ENCODE data around the gene CFAP119.

Gene CFAP119

GRCh38 chr16:30774367-30775130, 12.7 kb upstream of the CFAP119 start:
- Mint-ChIP-seq H3K4me1 (ENCODE audit: low read depth) (peaks cover 27% of the 10 kb centered on the region), H3K27ac (no peak overlapping the region), H3K36me3 (ENCODE audit: low read depth) (peaks cover 21% of the 10 kb centered on the region), H3K27me3 (ENCODE audit: low read depth) (no peaks in the 10 kb centered on the region), H3K4me3 (peak overlapping the region; percentile 89), H3K9me3 (no peaks in the 10 kb centered on the region)

- H3K36me3 Mint-ChIP-seq (ENCODE audit: low read depth) = peaks cover 24% of the 10 kb centered on the region
- peaks cover 27% of the 10 kb centered on the region for H3K4me1 Mint-ChIP-seq (ENCODE audit: low read depth)
- H3K9me3 Mint-ChIP-seq = no peaks in the 10 kb centered on the region
- H3K27ac Mint-ChIP-seq = no peak overlapping the region
- no peaks in the 10 kb centered on the region for H3K27me3 Mint-ChIP-seq (ENCODE audit: low read depth)
- H3K4me3 Mint-ChIP-seq = no peak overlapping the region
Observed at GRCh38 chr16:30773826-30774225, 12.0 kb upstream of the CFAP119 start.

DNA sequence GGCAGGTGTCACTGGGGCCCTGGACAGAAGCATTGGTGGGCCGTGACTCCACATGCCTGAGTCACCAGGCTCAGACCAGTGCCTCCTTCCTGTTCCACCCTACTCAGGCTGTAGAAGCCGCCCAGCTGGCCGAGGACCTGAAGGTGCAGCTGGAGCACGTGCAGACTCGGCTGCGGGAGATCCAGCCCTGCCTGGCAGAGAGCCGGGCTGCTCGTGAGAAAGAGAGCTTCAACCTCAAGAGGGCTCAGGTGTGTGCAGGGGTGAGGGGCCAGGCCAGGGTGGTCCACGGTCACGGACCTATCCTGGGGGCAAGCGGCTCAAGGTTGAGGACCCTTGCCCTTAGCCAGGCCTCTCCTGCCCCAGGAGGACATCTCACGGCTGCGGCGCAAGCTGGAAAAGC, 9.9 kb upstream of the CFAP119 start:
- Mint-ChIP-seq H3K27ac (no peak overlapping the region), H3K4me1 (ENCODE audit: low read depth) (peaks cover 17% of the 10 kb centered on the region), H3K36me3 (ENCODE audit: low read depth) (peaks cover 34% of the 10 kb centered on the region), H3K27me3 (ENCODE audit: low read depth) (no peaks in the 10 kb centered on the region), H3K4me3 (no peak overlapping the region), H3K9me3 (no peaks in the 10 kb centered on the region)

GRCh38 chr16:30769379-30770089, 7.7 kb upstream of the CFAP119 start:
- H3K36me3 Mint-ChIP-seq (ENCODE audit: low read depth) = peaks cover 46% of the 10 kb centered on the region
- no peak overlapping the region for H3K4me3 Mint-ChIP-seq
- no peaks in the 10 kb centered on the region for H3K9me3 Mint-ChIP-seq
- no peak overlapping the region for H3K27ac Mint-ChIP-seq
- no peaks in the 10 kb centered on the region for H3K27me3 Mint-ChIP-seq (ENCODE audit: low read depth)
- peaks cover 8% of the 10 kb centered on the region for H3K4me1 Mint-ChIP-seq (ENCODE audit: low read depth)

DNA sequence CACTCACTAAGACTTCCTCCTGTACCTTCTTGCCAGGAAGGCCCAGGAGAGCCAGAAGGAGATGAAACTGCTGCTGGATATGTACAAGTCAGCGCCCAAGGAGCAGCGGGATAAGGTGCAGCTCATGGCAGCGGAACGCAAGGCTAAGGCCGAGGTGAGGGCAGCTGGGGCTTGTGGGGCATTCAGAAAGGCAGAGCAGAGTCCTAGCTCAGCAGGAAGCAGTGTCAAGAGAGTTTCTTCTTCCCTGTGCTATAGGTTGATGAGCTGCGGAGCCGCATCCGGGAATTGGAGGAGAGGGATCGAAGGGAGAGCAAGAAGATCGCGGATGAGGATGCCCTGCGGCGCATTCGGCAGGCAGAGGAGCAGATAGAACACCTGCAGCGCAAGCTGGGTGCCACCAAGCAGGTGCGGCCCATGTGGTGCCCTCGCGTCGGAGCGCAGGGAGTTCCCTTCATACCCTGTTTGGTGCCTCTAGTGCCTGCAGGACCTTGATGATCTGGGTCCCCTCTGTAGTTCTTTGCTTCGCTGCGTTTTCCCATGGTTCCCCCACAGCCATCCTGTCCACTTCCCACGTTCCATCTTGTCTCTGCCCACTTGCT, 6.8 kb upstream of the CFAP119 start:
- peaks cover 9% of the 10 kb centered on the region for H3K4me1 Mint-ChIP-seq (ENCODE audit: low read depth)
- peaks cover 49% of the 10 kb centered on the region for H3K36me3 Mint-ChIP-seq (ENCODE audit: low read depth)
- no peaks in the 10 kb centered on the region for H3K9me3 Mint-ChIP-seq
- H3K27me3 Mint-ChIP-seq (ENCODE audit: low read depth) = no peaks in the 10 kb centered on the region
- no peak overlapping the region for H3K4me3 Mint-ChIP-seq
- no peak overlapping the region for H3K27ac Mint-ChIP-seq

DNA sequence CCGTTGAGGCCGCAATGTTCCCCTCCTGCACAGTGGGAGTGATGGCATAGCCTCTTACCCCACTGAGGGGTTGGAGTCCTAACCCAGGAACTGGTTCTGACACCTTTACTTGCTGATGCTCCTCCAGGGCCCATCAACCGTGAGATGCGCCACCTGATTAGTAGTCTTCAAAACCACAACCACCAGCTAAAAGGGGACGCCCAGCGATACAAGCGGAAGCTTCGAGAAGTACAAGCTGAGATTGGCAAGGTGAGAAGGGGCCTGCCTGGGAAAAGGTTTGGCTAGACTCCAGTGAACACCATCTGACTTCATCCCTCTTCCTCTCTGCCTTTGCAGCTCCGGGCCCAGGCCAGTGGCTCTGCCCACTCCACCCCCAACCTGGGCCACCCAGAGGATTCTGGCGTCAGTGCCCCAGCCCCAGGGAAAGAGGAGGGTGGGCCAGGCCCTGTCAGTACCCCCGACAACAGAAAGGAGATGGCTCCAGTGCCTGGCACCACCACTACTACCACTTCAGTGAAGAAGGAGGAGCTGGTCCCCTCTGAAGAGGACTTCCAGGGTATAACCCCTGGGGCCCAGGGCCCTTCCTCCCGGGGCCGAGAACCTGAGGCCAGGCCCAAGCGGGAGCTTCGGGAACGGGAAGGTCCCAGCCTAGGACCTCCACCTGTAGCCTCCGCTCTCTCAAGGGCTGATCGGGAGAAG, 6.1 kb upstream of the CFAP119 start:
- H3K4me3 Mint-ChIP-seq = no peak overlapping the region
- peaks cover 14% of the 10 kb centered on the region for H3K4me1 Mint-ChIP-seq (ENCODE audit: low read depth)
- H3K9me3 Mint-ChIP-seq = no peaks in the 10 kb centered on the region
- H3K27me3 Mint-ChIP-seq (ENCODE audit: low read depth) = no peaks in the 10 kb centered on the region
- no peak overlapping the region for H3K27ac Mint-ChIP-seq
- H3K36me3 Mint-ChIP-seq (ENCODE audit: low read depth) = peaks cover 45% of the 10 kb centered on the region

- Mint-ChIP-seq H3K36me3 (ENCODE audit: low read depth) (peaks cover 36% of the 10 kb centered on the region), H3K27ac (no peak overlapping the region), H3K4me1 (ENCODE audit: low read depth) (peaks cover 14% of the 10 kb centered on the region), H3K9me3 (no peaks in the 10 kb centered on the region), H3K4me3 (no peak overlapping the region), H3K27me3 (ENCODE audit: low read depth) (no peaks in the 10 kb centered on the region)
Observed at GRCh38 chr16:30766933-30767284, 5.0 kb upstream of the CFAP119 start.

DNA sequence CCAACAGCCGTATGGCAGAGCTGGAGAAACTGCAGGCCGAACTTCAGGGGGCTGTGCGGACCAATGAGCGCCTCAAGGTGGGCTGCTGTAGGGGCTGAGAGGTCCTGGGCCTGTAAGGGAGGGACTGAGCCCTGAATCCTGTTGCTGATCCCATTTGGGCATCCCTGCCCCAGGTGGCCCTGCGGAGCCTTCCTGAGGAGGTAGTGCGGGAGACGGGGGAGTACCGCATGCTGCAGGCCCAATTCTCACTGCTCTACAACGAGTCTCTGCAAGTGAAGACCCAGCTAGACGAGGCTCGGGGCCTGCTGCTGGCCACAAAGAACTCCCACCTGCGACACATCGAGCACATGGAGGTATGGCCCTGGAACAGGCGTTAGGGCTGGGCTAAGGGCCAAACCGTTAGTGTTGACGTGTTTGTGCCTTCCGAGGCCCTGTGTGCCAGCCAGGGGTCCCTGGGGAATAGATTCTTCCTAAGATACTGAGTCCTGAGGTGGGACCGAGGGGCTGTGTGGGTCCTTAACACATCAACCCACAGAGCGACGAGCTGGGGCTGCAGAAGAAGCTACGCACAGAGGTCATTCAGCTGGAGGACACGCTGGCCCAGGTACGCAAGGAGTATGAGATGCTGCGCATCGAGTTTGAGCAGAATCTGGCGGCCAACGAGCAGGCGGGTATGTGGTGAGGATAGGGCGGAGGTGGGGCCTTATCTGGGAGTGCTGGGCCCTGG, 4.5 kb upstream of the CFAP119 start:
- peaks cover 14% of the 10 kb centered on the region for H3K4me1 Mint-ChIP-seq (ENCODE audit: low read depth)
- H3K27ac Mint-ChIP-seq = no peak overlapping the region
- peaks cover 34% of the 10 kb centered on the region for H3K36me3 Mint-ChIP-seq (ENCODE audit: low read depth)
- no peaks in the 10 kb centered on the region for H3K9me3 Mint-ChIP-seq
- no peaks in the 10 kb centered on the region for H3K27me3 Mint-ChIP-seq (ENCODE audit: low read depth)
- H3K4me3 Mint-ChIP-seq = no peak overlapping the region

DNA sequence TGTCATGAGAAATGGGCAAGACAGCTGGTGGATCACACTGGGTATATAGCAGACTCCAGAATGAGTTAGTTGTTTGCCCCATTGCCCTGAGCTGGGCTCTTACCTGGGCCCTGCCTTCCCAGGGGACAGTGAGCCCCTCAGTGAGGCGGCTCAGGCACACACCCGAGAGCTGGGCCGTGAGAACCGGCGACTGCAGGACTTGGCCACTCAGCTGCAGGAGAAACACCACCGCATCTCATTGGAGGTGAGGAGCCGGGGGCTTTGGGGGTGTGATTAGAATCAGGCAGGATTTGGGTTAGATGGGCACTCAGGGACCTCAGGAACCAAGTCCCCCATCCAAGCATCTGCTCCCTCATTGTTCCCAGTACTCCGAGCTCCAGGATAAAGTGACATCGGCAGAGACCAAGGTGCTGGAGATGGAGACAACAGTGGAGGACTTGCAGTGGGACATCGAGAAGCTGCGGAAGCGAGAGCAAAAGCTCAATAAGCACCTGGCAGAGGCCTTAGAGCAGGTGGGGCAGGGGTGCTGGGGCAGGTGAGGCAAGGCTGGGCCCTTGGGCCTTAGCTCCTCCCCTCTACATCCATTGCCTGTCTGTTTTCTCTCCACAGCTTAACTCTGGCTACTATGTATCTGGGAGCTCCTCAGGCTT, 3.1 kb upstream of the CFAP119 start:
- Mint-ChIP-seq H3K9me3 (no peaks in the 10 kb centered on the region), H3K4me1 (ENCODE audit: low read depth) (peaks cover 22% of the 10 kb centered on the region), H3K27ac (no peak overlapping the region), H3K4me3 (no peak overlapping the region), H3K27me3 (ENCODE audit: low read depth) (no peaks in the 10 kb centered on the region), H3K36me3 (ENCODE audit: low read depth) (peaks cover 32% of the 10 kb centered on the region)

GRCh38 chr16:30764086-30764485, 2.2 kb upstream of the CFAP119 start:
- Mint-ChIP-seq H3K27me3 (ENCODE audit: low read depth) (no peaks in the 10 kb centered on the region), H3K4me3 (peak overlapping the region; percentile 38), H3K9me3 (no peaks in the 10 kb centered on the region), H3K27ac (no peak overlapping the region), H3K4me1 (ENCODE audit: low read depth) (peaks cover 22% of the 10 kb centered on the region), H3K36me3 (ENCODE audit: low read depth) (peaks cover 32% of the 10 kb centered on the region)

- peak overlapping the region; percentile 83 for H3K27ac Mint-ChIP-seq
- H3K9me3 Mint-ChIP-seq = no peaks in the 10 kb centered on the region
- H3K36me3 Mint-ChIP-seq (ENCODE audit: low read depth) = peaks cover 26% of the 10 kb centered on the region
- peak overlapping the region; percentile 86 for H3K4me3 Mint-ChIP-seq
- H3K4me1 Mint-ChIP-seq (ENCODE audit: low read depth) = peaks cover 22% of the 10 kb centered on the region
- no peaks in the 10 kb centered on the region for H3K27me3 Mint-ChIP-seq (ENCODE audit: low read depth)
Observed at GRCh38 chr16:30762991-30763725, 1.3 kb upstream of the CFAP119 start.

GRCh38 chr16:30761427-30761927, 385 bp downstream of the CFAP119 start:
- H3K4me3 Mint-ChIP-seq = peak overlapping the region; percentile 86
- H3K36me3 Mint-ChIP-seq (ENCODE audit: low read depth) = peaks cover 17% of the 10 kb centered on the region
- H3K9me3 Mint-ChIP-seq = no peaks in the 10 kb centered on the region
- peak overlapping the region; percentile 83 for H3K27ac Mint-ChIP-seq
- H3K27me3 Mint-ChIP-seq (ENCODE audit: low read depth) = no peaks in the 10 kb centered on the region
- peaks cover 22% of the 10 kb centered on the region for H3K4me1 Mint-ChIP-seq (ENCODE audit: low read depth)

Measured in T-helper 1 cell treated with Interleukin-12 subunit alpha and Interleukin-12 subunit beta and Interleukin-4 antibody, amounts not matched to agents 30 μg/mL and 1 μg/mL, for 36 hours (primary cell).